Posterior vena cava (tissue), 2 donors: Measurements from ENCODE around the gene GNL1. TPM values are rescaled to one million over a fixed set of nuclear protein-coding genes. Genes with fewer than 3 reads are reported as not detected.

Source experiments
- microRNA-seq, 2 donors: library from miRNA; unstranded; fragments of <30 nt; microRNA quantifications; one replicate each; pipeline ENCODE4 v1.2.0, GENCODE V29; 2020 to 2021; ENCODE audit warnings: borderline microRNAs expressed in 2 of 2
- total RNA-seq, 2 donors: library from RNA; stranded (reverse); fragmentation: NEBNext Ultra II Directional; extraction: Animal tissue kit (Norgen Biotek cat#: 25700); gene quantifications; one replicate each; pipeline ENCODE4 v1.2.1, GENCODE V29; 2021
- donor health status: DM: yes; HTN: yes; CAD: no.
- donor health status: DM: yes; HTN: yes; CAD: no.

GNL1 gene
- total RNA-seq, 2 donors from 2014 or later: 52.2 to 59.6 TPM

Small RNA genes within 50 kb of the gene (microRNA-seq; reads per million reads assigned to microRNA genes)
- 55.1 to 76.8 reads per million in 2 donors for gene MIR877

Other genes with a start within 250 kb of the GNL1 start
- gene TRIM39, start 229.6 kb downstream of the GNL1 start, total RNA-seq: 10 to 100 TPM; 10.1 to 12.1 TPM
- gene RPP21, start 211.3 kb downstream of the GNL1 start, total RNA-seq: 10 to 100 TPM; 27.9 to 30.0 TPM
- gene HLA-E, start 67.0 kb downstream of the GNL1 start, total RNA-seq: 100 to 1,000 TPM; 304 to 327 TPM
- 1 to 10 TPM; 5.4 to 8.3 TPM for gene PRR3, start 806 bp upstream of the GNL1 start, total RNA-seq
- 10 to 100 TPM; 39.4 to 42.3 TPM for gene ABCF1, start 15.0 kb upstream of the GNL1 start, total RNA-seq
- 10 to 100 TPM; 35.2 to 50.7 TPM for gene PPP1R10, start 60.8 kb upstream of the GNL1 start, total RNA-seq
- gene MRPS18B, start 61.4 kb upstream of the GNL1 start, total RNA-seq: 10 to 100 TPM; 27.8 to 29.6 TPM
- gene ATAT1, start 70.4 kb upstream of the GNL1 start, total RNA-seq: 1 to 10 TPM; 5.2 to 7.2 TPM
- 10 to 100 TPM in 1 of 2 donors, 1 to 10 TPM in 1; 8.5 to 13.4 TPM for gene C6orf136, start 90.6 kb upstream of the GNL1 start, total RNA-seq
- 10 to 100 TPM; 17.6 to 22.5 TPM for gene DHX16, start 116.5 kb upstream of the GNL1 start, total RNA-seq
- gene PPP1R18, start 130.2 kb upstream of the GNL1 start, total RNA-seq: 100 to 1,000 TPM in 1 of 2 donors, 10 to 100 TPM in 1; 70.0 to 111 TPM
- 10 to 100 TPM; 14.6 to 15.5 TPM for gene NRM, start 134.5 kb upstream of the GNL1 start, total RNA-seq
- gene MDC1, start 160.8 kb upstream of the GNL1 start, total RNA-seq: 10 to 100 TPM; 24.4 to 25.0 TPM
- gene TUBB, start 163.9 kb upstream of the GNL1 start, total RNA-seq: 100 to 1,000 TPM; 342 to 378 TPM
- gene FLOT1, start 186.2 kb upstream of the GNL1 start, total RNA-seq: 100 to 1,000 TPM; 150 to 167 TPM
- 10 to 100 TPM; 28.5 to 51.5 TPM for gene IER3, start 188.1 kb upstream of the GNL1 start, total RNA-seq